Endothelial cell of umbilical vein (primary cell): ENCODE measurements around the gene KIF4A.

ENCODE experiments used
- EZH2 ChIP-seq: IDR thresholded peaks from 2 replicates; pipeline ENCODE4 v1.6.1; 2012; ENCODE audit warnings: borderline replicate concordance, low read depth, mild to moderate bottlenecking, moderate library complexity, low read length, inconsistent platforms; ENCODE audit not compliant: severe bottlenecking
- GATA2 ChIP-seq: IDR thresholded peaks from 2 replicates; pipeline ENCODE4 v1.7.0; 2011; ENCODE audit warnings: low read depth, mild to moderate bottlenecking, moderate library complexity, mixed read lengths, low read length; ENCODE audit not compliant: insufficient read length, insufficient read depth
- JUN ChIP-seq: IDR thresholded peaks from 2 replicates; pipeline ENCODE4 v1.6.1; 2011; ENCODE audit warnings: borderline replicate concordance, low read depth; ENCODE audit not compliant: insufficient read length, insufficient read depth
- MYC ChIP-seq: IDR thresholded peaks from one replicate; pipeline ENCODE4 v1.6.1; 2011; ENCODE audit warnings: mild to moderate bottlenecking, low read depth, low read length
- POLR2A ChIP-seq: IDR thresholded peaks from 2 replicates; pipeline ENCODE4 v1.6.1; 2012; ENCODE audit warnings: low read depth, mild to moderate bottlenecking, control low read depth, low read length
- TF ChIP-seq, protein P1 (sequence below), 2 donors: IDR thresholded peaks; 1 replicate in 1 of 2; 2 replicates in 1 of 2; pipeline ENCODE4 v1.5.1; 2011; ENCODE audit warnings: low read length in 2 of 2, mild to moderate bottlenecking in 2 of 2, moderate library complexity in 2 of 2, control low read depth in 1 of 2, inconsistent platforms in 1 of 2, low read depth in 1 of 2; ENCODE audit not compliant: insufficient read depth in 1 of 2; ENCODE audit errors: extremely low read depth in 1 of 2
- TF ChIP-seq, protein P2 (sequence below): IDR thresholded peaks from 2 replicates; pipeline ENCODE4 v1.6.1; 2011; ENCODE audit not compliant: insufficient read depth, insufficient read length

DNA sequence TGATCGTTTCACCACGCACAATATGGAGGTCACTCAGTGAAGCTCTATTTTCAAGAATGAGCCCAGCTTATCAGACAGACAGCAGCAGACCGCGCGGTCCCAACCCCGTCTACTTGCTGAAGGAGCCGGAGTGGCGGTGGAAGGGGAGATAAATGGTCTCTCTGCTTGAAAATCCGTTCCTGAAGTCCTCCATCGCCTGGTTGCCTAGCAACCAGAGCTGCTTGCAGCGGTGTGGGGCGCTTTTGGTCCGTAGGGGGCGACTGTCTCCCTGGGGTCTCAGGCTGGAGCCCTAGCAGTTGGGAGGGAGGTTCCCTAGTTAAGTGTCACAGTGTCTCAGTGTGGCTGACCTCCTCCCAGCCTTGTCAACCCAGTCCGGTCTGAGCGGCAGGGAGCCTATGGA lies 146.4 kb downstream of the KIF4A start:
- no peak for TF ChIP-seq EZH2
- TF ChIP-seq, protein P1, sequence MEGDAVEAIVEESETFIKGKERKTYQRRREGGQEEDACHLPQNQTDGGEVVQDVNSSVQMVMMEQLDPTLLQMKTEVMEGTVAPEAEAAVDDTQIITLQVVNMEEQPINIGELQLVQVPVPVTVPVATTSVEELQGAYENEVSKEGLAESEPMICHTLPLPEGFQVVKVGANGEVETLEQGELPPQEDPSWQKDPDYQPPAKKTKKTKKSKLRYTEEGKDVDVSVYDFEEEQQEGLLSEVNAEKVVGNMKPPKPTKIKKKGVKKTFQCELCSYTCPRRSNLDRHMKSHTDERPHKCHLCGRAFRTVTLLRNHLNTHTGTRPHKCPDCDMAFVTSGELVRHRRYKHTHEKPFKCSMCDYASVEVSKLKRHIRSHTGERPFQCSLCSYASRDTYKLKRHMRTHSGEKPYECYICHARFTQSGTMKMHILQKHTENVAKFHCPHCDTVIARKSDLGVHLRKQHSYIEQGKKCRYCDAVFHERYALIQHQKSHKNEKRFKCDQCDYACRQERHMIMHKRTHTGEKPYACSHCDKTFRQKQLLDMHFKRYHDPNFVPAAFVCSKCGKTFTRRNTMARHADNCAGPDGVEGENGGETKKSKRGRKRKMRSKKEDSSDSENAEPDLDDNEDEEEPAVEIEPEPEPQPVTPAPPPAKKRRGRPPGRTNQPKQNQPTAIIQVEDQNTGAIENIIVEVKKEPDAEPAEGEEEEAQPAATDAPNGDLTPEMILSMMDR (IDR thresholded peaks at IDR 0.05; ENCODE audit: extremely low read depth in 1 of 2, insufficient read depth in 1 of 2, low read depth in 1 of 2, low read length in 2 of 2): peak in 1 of 2 donors; percentile 2
- TF ChIP-seq, protein P2, sequence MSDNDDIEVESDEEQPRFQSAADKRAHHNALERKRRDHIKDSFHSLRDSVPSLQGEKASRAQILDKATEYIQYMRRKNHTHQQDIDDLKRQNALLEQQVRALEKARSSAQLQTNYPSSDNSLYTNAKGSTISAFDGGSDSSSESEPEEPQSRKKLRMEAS: no peak
- TF ChIP-seq GATA2: no peak
- TF ChIP-seq POLR2A: no peak
- no peak for TF ChIP-seq MYC
- TF ChIP-seq JUN: no peak
